Nephron (organoid): ENCODE results near the gene ABHD3.
"Not testable (repeated sequence)": the region's sequence is repeated elsewhere in the genome, so short reads cannot be mapped to it uniquely, and the experiment has no call there.

Experiments used
- H3K27ac Mint-ChIP-seq, 3 experiments: 2 replicates each; pipeline ENCODE4 v1.8.0; 2020; ENCODE audit warnings: mixed read lengths in 3 of 3, mild to moderate bottlenecking in 2 of 3, moderate library complexity in 1 of 3
- H3K27me3 Mint-ChIP-seq: 2 replicates; pipeline ENCODE4 v1.8.0; 2021; ENCODE audit warnings: low read depth, mild to moderate bottlenecking, moderate library complexity, mixed read lengths
- H3K36me3 Mint-ChIP-seq: 2 replicates; pipeline ENCODE4 v1.8.0; 2020; ENCODE audit warnings: low read depth, mixed read lengths
- H3K4me1 Mint-ChIP-seq: 2 replicates; pipeline ENCODE4 v1.8.0; 2020; ENCODE audit warnings: mixed read lengths
- H3K4me3 Mint-ChIP-seq, 3 experiments: 2 replicates each; pipeline ENCODE4 v1.8.0; 2020; ENCODE audit warnings: mild to moderate bottlenecking in 3 of 3, mixed read lengths in 3 of 3, moderate library complexity in 2 of 3
- H3K9me3 Mint-ChIP-seq: 2 replicates; pipeline ENCODE4 v1.8.0; 2020; ENCODE audit warnings: mixed read lengths
- CTCF ChIP-seq, 3 experiments: fragments of 200-600 bp; sonication (generic); IDR thresholded peaks; one replicate each; pipeline ENCODE4 v1.5.0; 2021; ENCODE audit warnings: antibody characterized with exemption in 3 of 3; ENCODE audit not compliant: unreplicated experiment in 3 of 3

ABHD3 gene

GRCh38 chr18:21742315-21742687 lies 37.7 kb upstream of the ABHD3 start:
- Mint-ChIP-seq H3K4me1 (peaks cover 48% of the 10 kb centered on the region), H3K36me3 (peaks cover 14% of the 10 kb centered on the region), H3K27me3 (no peaks in the 10 kb centered on the region), H3K4me3 (peak overlapping the region; percentile 91 to 95 (median 94)), H3K9me3 (peaks cover 12% of the 10 kb centered on the region), H3K27ac (peak overlapping the region; percentile 76 to 94 (median 88))
- TF ChIP-seq CTCF (IDR thresholded peaks at IDR 0.05; ENCODE audit: unreplicated experiment in 3 of 3) = no peak

- Mint-ChIP-seq H3K9me3 (peaks cover 18% of the 10 kb centered on the region), H3K27me3 (no peaks in the 10 kb centered on the region), H3K36me3 (peaks cover 14% of the 10 kb centered on the region), H3K27ac (peak overlapping the region; percentile 76 to 94 (median 88)), H3K4me3 (peak overlapping the region; percentile 91 to 95 (median 94)), H3K4me1 (peaks cover 43% of the 10 kb centered on the region)
- peak in 2 of 3 experiments; percentile 10 to 14 for TF ChIP-seq CTCF (IDR thresholded peaks at IDR 0.05; ENCODE audit: unreplicated experiment in 3 of 3)
These were observed 37.2 kb upstream of the ABHD3 start for GRCh38 chr18:21741562-21742314.

- Mint-ChIP-seq H3K9me3 (peaks cover 23% of the 10 kb centered on the region), H3K36me3 (peaks cover 19% of the 10 kb centered on the region), H3K27me3 (no peaks in the 10 kb centered on the region), H3K4me3 (peak overlapping the region; percentile 91 to 95 (median 94)), H3K4me1 (peaks cover 38% of the 10 kb centered on the region), H3K27ac (no peak overlapping the region)
- no peak for TF ChIP-seq CTCF (IDR thresholded peaks at IDR 0.05; ENCODE audit: unreplicated experiment in 3 of 3)
These were observed 36.7 kb upstream of the ABHD3 start for GRCh38 chr18:21741312-21741561.

GRCh38 chr18:21740538-21741311 lies 36.2 kb upstream of the ABHD3 start, which contains the start of gene MIB1:
Gene MIB1, plus strand, starts transcription at chr18:21740792. Its CDS starts 792 bp downstream, at chr18:21741584.
- Mint-ChIP-seq H3K27ac (peak within 1 kb of the TSS; percentile 68 to 99 (median 98)), H3K9me3 (peaks cover 26% of the 10 kb centered on the region), H3K36me3 (peaks cover 22% of the 10 kb centered on the region), H3K4me1 (peaks cover 36% of the 10 kb centered on the region), H3K27me3 (no peaks in the 10 kb centered on the region), H3K4me3 (peak within 1 kb of the TSS; percentile 94 to 96 (median 96))
- TF ChIP-seq CTCF (IDR thresholded peaks at IDR 0.05; ENCODE audit: unreplicated experiment in 3 of 3) = no peak

- Mint-ChIP-seq H3K4me3 (peak overlapping the region; percentile 94 to 96 (median 96)), H3K4me1 (peaks cover 32% of the 10 kb centered on the region), H3K36me3 (peaks cover 20% of the 10 kb centered on the region), H3K27me3 (no peaks in the 10 kb centered on the region), H3K27ac (peak overlapping the region; percentile 68 to 99 (median 98)), H3K9me3 (peaks cover 28% of the 10 kb centered on the region)
- TF ChIP-seq CTCF (IDR thresholded peaks at IDR 0.05; ENCODE audit: unreplicated experiment in 3 of 3) = no peak
These were observed 35.3 kb upstream of the ABHD3 start for GRCh38 chr18:21739604-21740537.

GRCh38 chr18:21736926-21737325 lies 32.4 kb upstream of the ABHD3 start:
- not testable (repeated sequence) for H3K4me3 Mint-ChIP-seq, H3K36me3 Mint-ChIP-seq, H3K27me3 Mint-ChIP-seq, H3K4me1 Mint-ChIP-seq, H3K27ac Mint-ChIP-seq
- H3K9me3 Mint-ChIP-seq = peaks cover 31% of the 10 kb centered on the region
